HTERT RPE-1 (cell line): ENCODE measurements around the gene FGF14.

Experiments
- in situ Hi-C: fragments of 300-500 bp; cut with MboI; formaldehyde crosslinking; loops from 4 replicates; pipeline ENCODE4 v1.14.3; 2020; ENCODE audit warnings: low sequenced_read_pairs

The FGF14 gene

DNA sequence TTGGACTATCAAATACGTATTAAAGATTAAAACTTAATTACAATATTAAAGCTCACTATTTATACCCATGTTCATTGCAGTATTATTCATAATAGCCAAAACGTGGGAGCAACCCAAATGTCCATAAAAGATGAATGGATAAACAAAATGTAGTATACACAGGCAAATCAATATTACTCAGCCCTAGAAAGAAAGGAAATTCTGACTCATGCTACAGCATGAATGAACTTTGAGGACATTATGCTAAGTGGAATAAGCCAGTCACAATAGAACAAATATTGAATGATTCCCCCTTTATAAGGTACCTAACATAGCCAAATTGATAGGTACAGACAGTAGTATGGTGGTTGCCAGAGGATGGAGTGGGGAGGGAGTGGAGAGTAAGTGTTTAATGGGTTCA is 457.3 kb downstream of the FGF14 start:
- in situ Hi-C loops: no loop called here

DNA sequence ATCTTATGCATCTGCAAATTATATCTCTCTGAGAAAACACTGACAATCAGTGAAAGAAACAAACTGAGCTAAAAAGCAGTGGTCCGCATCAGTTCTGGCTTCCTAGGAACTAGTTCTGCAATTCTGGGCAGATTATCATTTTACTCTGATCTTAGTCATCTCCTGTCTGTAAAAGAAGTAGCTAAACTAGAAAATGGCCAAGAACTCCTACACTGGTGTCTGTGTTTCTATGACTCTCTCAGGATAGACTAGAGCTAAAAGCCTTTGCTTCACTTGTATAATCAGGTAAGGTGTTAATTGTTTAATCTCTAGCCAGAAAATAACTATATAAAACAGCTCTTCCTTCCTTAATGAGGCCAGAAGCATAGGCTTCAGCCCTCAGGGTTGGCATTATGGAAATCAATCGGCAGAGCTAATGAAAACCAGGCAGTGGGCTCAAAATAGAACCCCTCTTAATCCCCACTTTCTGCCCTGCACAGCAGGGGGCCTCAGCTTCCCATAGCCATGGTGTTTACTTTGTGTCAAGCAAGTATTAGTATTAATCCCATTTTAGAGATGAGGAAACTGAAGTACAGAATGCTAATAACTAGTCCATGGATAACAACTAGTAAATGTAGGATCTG is 459.2 kb downstream of the FGF14 start:
- in situ Hi-C loops: no loop called here

DNA sequence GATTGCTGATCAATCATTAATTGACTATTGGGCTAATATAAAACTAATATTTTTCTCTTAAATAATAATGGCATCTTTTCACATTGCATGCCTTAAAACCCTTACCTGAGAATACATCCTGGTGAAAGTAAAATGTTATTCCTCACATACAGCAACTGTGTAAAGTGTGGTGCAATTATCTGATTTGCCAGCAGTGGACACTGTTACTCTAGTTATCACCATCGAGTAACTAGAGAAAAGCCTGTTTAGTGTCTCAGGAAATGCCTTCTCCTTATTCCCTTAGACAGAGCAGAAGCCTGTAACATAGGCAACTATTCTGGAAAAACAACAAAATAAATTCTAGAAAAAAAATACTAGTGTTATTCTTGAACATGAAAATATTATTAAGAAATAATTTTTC is 459.8 kb downstream of the FGF14 start:
- in situ Hi-C loops: no loop called here

DNA sequence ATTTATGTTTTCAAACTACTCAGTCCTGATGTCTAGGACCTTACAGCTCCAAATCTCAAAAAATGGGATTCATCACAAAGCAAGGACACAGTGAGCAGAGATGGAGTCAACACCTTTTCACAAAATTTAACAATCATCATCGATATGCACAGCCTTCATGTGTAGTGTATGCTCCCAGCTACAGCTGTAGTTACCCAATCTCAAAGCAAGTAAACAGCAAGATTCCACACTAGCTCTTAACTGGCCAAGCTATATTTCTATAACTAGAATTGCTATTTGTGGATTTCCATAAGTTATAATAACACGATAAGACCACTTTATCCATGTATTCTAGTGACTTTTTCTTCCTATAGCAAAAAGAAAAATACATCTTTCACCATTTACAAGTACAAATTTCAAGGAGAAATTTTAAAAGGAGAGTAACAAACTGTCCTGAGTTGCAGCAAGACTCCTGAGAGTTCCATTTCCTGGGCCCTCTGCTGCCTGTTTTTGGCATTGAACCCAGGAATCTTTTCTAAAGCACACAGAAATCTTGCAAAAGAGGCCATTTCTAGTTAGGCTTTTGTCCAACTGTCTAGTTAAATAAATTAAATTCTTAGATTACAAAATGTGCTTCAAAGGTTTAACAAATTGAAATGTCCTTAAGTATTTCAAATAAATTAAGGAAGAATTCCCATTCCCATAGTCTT is 460.6 kb downstream of the FGF14 start:
- in situ Hi-C loops: no loop called here

DNA sequence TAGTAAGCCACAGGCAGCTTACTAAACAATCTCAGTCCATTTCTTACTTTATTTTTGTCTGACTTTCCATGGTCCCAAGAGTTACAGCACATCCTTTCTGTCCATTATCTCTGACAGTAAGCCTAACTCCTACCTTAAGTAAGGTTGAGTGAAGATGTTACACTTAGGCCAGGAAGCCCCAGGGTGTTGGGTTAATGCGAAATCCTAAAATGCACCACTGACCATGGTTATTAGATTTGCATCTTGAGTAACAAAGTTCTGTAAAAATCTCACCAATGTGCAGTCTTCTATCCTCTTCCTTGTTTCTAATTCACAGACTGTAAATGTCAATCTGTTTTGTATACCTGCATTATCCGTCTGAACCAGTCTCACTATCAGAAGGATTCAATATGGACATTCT is 462.5 kb downstream of the FGF14 start:
- in situ Hi-C loops: no loop called here

DNA sequence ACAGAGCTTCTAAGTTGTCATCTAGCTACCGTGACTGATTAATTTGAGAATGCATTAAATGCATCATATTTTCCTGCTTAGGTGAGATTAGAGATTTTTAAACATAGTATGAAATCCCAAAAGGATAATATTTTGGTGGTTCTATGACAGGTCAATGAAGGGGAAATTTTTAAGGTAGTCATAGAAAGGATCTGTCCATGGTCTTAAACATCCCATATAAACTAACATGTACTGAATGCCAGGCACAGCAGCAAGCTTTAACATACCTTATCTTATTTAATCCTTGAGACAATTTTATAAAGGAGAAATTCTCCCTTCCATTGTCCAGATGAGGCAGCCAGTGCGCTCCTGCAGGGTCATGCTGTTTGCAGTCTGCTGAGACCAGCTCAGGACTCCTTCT is 466.0 kb downstream of the FGF14 start:
- in situ Hi-C loops: no loop called here

DNA sequence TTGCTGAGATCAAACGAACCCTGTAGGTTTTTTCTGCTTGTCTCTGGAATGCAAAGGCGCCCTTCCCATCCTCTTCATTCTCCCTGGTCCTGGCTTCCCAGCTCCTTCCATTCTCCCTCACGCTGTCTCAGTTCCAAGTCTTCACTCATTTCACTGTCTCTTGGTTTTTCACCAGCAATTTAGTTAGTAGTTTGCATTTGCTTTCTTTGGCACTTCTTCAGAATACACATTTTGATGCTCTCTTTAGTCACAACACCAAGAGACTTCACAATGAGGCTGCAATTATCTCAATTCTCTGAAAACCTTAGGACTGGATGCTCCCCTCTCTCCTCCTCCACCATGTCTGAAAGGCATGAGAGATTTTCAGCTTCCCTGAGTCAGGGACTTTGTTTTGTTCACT is 470.7 kb downstream of the FGF14 start:
- in situ Hi-C loops: no loop called here

DNA sequence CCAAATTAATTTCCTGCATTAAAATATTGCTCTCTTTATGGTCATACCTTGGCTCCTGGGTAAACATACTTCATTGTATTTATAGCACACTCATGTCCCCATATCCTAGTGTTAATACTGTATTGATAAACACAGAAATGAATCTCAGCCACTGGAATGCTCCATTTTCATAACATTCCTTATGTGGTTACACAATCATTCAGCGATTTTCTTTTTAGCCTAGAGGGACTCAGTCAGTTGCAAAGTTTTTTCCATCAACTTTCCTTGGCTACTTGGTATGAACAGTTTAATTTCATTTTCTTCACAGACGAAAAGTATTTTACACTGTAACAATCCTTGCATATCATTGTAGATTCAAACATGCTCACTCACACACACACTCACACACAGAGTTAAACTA is 471.5 kb downstream of the FGF14 start:
- in situ Hi-C loops: no loop called here

DNA sequence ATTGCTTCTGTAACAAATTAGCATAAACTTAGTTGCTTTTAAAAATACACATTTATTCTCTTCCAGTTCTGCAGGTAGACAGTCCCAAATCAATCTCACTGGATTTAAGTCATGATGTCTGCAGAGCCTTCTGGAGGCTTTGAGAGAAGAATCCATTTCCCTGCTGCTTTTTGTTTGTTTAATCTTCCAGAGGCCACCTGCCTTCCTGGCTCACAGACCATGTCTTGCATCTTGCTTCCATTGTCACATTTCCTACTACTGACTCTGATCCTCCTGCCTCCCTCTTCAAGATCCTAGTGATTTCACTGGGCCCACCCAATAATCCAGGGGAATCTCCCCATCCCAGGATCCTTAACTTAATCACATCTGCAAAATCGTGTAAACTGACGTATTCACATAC is 476.1 kb downstream of the FGF14 start:
- in situ Hi-C loops: no loop called here

DNA sequence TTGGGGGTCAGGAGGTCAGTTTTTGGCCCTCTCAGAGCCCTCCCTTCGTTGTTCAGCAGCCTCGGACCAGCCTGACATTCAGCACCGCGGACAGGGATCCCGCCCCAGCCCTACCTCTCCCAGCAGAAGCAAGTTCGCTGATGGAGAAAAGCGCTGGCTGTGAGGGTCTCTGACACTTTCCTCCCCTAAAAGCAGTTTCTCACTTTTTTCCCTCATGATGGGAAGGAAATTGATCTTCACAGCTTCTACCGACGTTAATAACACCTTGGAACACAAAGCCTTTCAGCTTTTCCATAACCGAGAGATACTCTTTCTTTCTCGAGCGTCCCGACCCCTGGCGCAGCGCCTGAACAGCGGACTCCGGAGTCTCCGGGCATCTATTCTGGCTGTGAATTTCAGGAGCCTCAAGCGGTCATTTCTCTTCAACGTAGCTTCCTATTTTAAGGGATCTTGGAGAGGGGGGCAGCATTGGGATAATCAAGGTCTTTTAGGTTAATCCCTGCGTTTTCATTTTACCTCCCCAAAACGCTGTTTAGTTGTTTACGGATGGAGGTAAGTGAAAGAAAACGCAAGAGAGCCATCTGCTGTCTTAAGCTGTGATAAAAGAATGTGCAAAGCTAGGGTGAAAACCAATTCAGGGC is 482.2 kb downstream of the FGF14 start:
- in situ Hi-C loops: no loop called here

DNA sequence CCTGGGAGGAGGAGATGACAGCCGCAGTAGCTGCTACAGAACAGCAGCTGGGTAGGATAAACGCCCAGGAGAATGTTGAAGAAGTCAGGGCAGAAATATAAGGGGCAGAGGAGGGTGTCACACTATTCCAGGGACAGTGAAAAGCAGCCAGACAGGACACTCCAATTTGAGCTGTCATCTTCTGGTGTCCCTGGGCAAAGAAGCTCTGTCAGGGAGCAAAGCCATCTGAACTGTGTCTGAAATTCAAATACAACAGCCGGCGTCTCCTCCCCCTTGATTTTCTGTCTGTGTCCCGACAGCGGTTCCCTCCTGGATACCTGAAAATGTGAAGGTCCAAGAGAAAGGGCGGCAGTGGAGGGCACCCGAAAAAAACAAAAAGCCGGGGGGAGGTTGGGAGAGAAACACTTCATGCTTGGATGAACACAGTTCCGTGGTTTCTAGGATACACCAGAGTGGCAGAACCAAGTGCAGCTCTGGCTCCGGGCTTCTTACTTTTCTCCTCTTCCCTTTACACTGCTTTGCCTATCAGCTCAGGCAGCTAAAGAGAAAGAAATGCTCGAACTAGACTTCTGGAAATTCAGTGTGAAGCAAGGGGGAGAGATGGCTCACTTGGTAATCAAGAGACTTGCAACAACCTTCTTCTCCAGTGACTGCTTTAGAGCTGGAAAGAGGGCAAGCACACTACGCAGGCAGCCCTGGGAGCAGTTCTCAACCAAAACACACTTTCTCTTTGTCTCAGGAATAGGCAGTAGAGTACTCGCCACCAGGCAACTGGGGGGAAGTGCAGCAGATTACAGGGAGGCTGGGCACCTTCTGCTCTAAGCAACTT is 483.8 kb downstream of the FGF14 start:
- in situ Hi-C loops: no loop called here

DNA sequence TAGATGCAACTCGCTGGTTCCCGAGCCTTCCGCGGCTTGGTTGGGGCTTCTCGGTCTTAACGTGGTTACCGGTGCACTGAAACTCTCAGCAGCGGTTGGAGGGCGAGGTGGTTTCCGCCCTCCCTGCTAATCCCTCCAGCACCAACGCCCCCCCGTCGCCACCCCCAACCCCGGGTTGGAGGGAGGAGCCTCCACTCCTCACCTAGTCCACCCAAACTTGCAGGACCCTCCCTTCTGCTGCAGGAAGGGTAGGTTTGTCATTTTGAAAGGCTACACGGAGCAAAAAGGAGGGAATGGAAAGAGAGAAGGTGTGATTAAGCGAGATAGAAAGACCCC is 484.4 kb downstream of the FGF14 start:
- in situ Hi-C loops: no loop called here

DNA sequence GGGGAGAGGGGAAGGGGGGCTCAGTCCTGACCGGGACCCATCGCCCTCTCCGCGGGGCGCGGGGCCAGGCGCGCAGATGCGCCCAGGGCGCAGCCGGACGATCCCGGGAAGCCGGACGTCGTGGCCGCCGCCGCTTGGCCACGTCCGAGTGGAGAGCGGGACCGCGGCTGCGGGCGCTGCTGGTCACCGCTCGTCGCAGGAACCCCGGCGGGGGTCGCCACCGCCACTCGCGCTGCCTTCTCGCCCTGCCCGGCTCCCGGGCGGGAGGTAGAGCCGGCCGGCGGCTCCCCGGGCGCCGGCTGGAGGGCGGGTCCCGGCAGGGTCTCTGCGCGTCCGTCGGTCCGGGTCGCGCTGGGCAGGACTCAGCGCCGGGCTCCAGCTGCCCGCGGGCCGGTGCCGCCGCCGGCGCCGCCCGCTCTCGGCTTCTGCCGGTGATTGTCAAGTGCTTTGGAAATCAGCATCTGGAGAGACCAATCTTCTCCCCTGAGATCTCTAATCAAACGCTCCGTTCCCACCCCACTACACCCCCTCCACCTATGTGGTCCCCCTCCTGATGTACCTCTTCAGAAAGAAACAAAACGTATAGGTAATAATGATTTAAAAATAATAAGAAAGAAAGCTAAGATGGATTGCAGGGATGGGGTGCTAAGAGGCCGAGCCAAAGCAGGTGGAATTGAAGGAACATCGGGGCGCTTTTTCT is 484.9 kb downstream of the FGF14 start:
- in situ Hi-C loops: no loop called here

DNA sequence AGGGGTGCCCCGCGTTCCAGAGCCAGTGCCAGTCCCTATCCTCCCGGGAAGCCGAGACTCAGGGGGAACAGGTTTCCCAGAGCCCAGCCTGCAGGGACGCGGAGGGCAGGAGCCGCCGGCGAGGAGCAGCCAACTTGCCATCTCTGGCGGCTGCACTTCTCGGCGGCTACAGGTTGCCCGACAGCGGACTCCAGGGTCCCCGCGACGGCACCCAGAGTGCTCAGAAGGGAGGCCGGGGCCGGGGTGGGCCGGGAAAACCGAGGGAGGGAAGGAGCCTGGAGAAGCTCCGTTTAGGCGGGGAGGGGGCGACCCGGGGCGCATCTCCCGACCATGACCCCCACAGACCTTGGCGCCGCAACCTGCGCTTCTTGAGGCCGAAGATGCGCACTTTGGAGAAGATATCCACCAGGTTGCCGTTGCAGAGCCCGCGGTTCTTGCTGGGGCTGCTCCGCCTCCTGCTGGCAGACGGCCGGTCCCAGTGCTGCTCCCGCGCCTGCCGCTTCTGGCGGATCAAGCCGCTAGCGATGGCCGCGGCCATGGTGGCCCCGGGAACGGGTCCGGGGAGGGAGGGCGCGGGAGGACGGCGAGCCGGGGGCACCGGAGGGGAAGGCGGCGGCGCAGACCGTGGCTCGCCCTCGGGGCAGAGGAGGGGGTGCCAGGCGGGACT is 485.6 kb downstream of the FGF14 start:
- in situ Hi-C loops: no loop called here

DNA sequence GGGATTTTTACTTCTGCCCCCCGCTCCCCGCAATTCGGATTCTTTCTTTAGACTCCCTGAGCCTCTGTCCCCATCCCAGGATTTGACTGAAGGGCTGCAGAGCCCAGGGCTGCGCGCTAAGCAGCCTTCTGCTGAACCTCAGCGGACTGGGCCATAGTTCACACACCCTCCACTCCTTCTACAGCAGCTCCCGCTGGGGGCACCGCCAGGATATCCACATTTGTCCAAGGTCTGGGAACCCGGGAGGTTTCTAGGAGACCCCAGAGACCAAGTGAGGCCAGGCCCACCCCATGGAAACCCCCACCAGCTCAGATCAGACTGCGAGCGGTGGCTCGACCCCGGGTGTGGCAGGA is 486.1 kb downstream of the FGF14 start:
- in situ Hi-C loops: no loop called here

DNA sequence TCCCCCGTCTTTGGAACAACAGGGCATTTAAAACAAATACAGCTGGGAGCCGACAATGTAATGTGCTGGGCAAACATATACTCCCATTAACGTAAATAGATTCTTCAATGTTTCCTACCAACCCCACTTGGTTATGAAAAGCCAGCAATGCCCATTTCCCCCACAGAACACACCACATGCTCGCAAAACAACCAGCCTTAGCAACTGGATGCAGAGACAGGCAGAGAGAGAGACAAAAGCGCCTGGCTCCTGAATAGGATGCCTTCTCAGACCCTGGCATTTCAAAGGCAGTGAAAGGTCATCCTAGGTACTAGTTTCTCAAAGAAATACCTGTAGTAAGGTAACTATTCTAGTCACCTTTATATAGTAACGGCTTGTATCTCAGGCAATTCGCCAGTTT is 486.5 kb downstream of the FGF14 start:
- in situ Hi-C loops: no loop called here

DNA sequence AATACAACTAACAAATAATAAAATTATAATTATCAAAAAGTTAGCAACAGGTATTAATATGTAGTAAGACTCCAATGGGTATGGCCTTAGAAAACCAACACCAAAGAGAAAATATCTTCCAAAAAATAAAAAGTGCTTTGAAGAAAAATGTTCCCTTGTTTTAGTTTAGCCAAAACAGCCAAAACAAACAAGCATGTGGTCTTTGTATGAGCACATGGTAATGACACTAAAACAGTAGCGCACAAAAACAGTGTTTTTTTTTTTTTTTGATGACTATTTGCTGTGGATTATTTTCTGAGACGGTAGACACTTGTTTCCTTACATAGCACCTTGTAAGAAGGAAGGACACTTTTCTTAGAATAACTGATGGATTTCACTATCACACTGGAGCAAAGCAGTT is 490.1 kb downstream of the FGF14 start:
- in situ Hi-C loops: no loop called here

DNA sequence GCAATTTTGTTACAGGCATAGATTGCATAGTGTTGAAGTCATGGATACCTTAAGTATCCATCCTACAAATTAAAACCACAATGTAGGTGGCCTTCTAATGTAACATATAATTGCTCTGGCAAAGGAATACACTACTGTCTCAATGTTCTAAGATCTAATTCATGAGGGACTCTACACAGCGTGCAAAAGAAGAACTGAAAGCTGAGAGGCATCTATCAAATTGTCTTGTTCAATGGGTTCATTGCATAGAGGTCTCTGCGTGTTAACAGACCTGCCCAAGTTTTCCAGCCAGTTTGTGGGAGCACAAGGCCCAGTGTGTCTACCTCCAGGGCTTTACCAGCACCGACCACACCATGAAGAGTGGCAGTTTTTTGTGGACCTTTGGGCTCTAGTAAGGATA is 498.0 kb downstream of the FGF14 start:
- in situ Hi-C loops: no loop called here

DNA sequence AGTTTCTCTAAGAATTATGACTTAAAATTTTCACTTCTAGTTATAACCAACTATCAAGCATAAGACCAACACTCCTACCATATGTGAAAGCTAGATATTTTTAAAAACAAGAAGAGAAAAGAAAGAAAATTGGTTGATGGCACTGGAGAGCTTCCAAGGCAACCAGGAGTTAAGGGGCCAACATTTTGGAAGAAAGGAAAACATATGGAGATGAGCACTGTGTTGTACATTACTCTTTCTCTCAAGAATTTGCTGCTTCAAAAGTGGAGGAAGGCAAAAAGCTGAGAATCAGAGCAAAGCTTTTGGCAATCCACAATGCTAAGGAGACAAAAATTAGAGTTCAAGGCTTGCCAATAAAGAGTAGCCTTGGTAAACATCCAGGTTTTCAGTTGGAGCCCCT is 503.2 kb downstream of the FGF14 start:
- in situ Hi-C loops: no loop called here

DNA sequence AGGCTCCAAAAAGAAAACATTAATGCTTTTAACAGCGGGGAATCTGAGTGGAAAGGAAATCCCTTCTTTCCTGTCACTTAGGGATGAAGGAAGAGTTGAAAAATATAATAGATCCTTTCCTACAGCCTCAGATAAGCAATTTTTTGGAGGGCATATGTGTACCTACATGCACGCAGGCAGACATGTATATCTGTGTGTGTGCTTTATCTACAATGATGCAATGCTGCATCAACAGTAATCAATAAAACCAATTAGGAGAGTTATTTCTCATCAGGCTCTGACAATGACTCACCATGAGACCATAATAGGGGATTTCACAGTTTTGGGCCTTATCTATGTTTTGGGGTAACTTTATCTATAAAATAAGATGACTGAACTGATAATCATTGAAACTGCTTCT is 505.3 kb downstream of the FGF14 start:
- in situ Hi-C loops: no loop called here

DNA sequence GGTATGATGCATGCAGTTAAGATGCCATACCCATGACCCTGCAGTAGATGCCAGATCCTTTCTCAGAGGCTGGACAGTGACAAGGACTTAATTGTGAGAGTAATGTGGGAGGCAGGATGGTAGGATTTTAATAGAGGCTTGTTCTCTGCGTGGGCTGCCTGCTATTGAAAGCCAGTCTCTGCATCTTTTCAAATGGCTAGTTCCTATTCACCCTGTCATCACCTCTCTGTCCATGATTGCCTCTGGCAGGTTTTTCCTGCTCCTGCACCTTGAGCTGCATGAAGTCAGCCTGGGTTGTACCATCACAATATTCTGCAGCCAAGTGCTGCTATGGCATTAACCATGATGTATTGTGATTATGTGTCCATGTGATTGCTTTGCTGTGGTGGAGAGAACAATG is 508.8 kb downstream of the FGF14 start:
- in situ Hi-C loops: no loop called here
